Left lung (tissue), 10 donors: Measurements from ENCODE around the gene CYP3A5. TPM values are rescaled to one million over a fixed set of nuclear protein-coding genes. Genes with fewer than 3 reads are reported as not detected.
A peak's percentile ranks its signal among the peaks of the same experiment; 100 is the strongest.

ENCODE experiments used
- ATAC-seq: fragments of 200-7000 bp; cut with Tn5 transposase; one replicate; pipeline ENCODE4 v1.9.1; 2020; ENCODE audit warnings: moderate library complexity
- DNase-seq, 4 donors: peaks; one replicate each; pipeline ENCODE4 v3.0.0-alpha.2; 2013 to 2020
- H3K27ac ChIP-seq, 2 donors: fragments of 200-600 bp; sonication (generic) in 1 of 2; one replicate each; pipeline versions ENCODE4 v1.5.0 to v1.8.0; 2020 to 2021
- H3K27me3 ChIP-seq, 2 donors: fragments of 200-600 bp; sonication (generic) in 1 of 2; one replicate each; pipeline versions ENCODE4 v1.5.0 to v1.8.0; 2020 to 2021
- H3K36me3 ChIP-seq, 2 donors: fragments of 200-600 bp; sonication (generic) in 1 of 2; one replicate each; pipeline versions ENCODE4 v1.5.0 to v1.8.0; 2020 to 2021
- H3K4me1 ChIP-seq, 2 donors: fragments of 200-600 bp; one replicate each; pipeline ENCODE4 v1.8.0; 2021
- H3K4me3 ChIP-seq, 2 donors: fragments of 200-600 bp; sonication (generic) in 1 of 2; one replicate each; pipeline versions ENCODE4 v1.5.0 to v1.8.0; 2020 to 2021; ENCODE audit warnings: mild to moderate bottlenecking in 1 of 2
- H3K9me3 ChIP-seq, 2 donors: fragments of 200-600 bp; sonication (generic) in 1 of 2; one replicate each; pipeline versions ENCODE4 v1.5.0 to v1.8.0; 2020 to 2021
- intact Hi-C, 2 donors: fragments of 100-400 bp; cut with DNase I; formaldehyde crosslinking; loops; one replicate each; pipeline versions ENCODE4 v1.11.2 to v1.14.2; 2022
- polyA plus RNA-seq, 6 donors: library from polyadenylated mRNA; unstranded; fragments of 120-200 nt; gene quantifications; one replicate each; pipeline ENCODE4 v1.2.1, GENCODE V29; 2013; ENCODE audit not compliant: insufficient read length in 6 of 6
- total RNA-seq, 2 donors: library from RNA; stranded (reverse); fragmentation: NEBNext Ultra II Directional; extraction: Animal tissue kit (Norgen Biotek cat#: 25700); gene quantifications; one replicate each; pipeline ENCODE4 v1.2.1, GENCODE V29; 2021
- TF ChIP-seq, protein P1 (sequence below), 2 donors: fragments of 200-600 bp; sonication (generic) in 1 of 2; IDR thresholded peaks; one replicate each; pipeline versions ENCODE4 v1.5.0 to v1.8.0; 2021; ENCODE audit warnings: antibody characterized with exemption in 2 of 2
- donor health status: DM: no; HTN: yes; CAD: no.
- donor health status: DM: no; HTN: no; CAD: no.

Gene CYP3A5
- total and polyA plus RNA-seq, 8 donors, result 5.7 to 29.5 (median 17.5) TPM

DNA sequence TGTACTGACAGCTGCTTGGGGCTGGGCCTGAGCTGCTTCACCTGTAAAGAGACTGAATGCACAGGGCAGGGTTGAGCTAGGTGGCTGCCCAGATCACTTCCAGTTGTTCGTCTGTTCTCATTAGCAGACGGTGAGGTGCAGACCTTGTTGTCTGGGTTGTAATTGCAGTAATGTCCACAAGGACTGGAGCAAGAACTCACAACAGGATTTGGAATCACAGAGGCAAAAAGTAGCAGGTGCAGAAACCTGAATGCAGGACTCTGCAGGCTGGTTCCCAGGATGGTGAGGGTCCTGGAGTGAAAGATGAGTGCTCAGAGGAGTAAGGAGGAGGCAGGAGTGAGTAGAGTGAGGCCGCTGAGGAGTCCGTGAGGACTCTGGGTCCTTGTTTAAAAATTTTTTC, 53.8 kb downstream of the CYP3A5 start:
- Histone ChIP-seq H3K27ac (no peak overlapping the region), H3K27me3 (no peaks in the 10 kb centered on the region), H3K4me1 (no peaks in the 10 kb centered on the region), H3K9me3 (no peaks in the 10 kb centered on the region), H3K4me3 (no peak overlapping the region), H3K36me3 (peaks cover 0 to 100% of the 10 kb centered on the region in 2 donors)
- DNase-seq (no peak), ATAC-seq (no peak)
- TF ChIP-seq, protein P1, sequence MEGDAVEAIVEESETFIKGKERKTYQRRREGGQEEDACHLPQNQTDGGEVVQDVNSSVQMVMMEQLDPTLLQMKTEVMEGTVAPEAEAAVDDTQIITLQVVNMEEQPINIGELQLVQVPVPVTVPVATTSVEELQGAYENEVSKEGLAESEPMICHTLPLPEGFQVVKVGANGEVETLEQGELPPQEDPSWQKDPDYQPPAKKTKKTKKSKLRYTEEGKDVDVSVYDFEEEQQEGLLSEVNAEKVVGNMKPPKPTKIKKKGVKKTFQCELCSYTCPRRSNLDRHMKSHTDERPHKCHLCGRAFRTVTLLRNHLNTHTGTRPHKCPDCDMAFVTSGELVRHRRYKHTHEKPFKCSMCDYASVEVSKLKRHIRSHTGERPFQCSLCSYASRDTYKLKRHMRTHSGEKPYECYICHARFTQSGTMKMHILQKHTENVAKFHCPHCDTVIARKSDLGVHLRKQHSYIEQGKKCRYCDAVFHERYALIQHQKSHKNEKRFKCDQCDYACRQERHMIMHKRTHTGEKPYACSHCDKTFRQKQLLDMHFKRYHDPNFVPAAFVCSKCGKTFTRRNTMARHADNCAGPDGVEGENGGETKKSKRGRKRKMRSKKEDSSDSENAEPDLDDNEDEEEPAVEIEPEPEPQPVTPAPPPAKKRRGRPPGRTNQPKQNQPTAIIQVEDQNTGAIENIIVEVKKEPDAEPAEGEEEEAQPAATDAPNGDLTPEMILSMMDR (IDR thresholded peaks at IDR 0.05), result no peak
- intact Hi-C loops, result no loop called here

- H3K36me3 ChIP-seq, result peaks cover 0 to 100% of the 10 kb centered on the region in 2 donors
- H3K9me3 ChIP-seq, result no peaks in the 10 kb centered on the region
- H3K4me1 ChIP-seq, result no peaks in the 10 kb centered on the region
- no peak overlapping the region for H3K4me3 ChIP-seq
- TF ChIP-seq, protein P1 (IDR thresholded peaks at IDR 0.05), result no peak
- H3K27ac ChIP-seq, result no peak overlapping the region
- ATAC-seq (no peak), DNase-seq (no peak)
- intact Hi-C loops, result no loop called here
- no peaks in the 10 kb centered on the region for H3K27me3 ChIP-seq
Observed at GRCh38 chr7:99625321-99625720, 54.5 kb downstream of the CYP3A5 start.

- TF ChIP-seq, protein P1 (IDR thresholded peaks at IDR 0.05), result no peak
- no peak for DNase-seq
- Histone ChIP-seq H3K4me1 (no peaks in the 10 kb centered on the region), H3K27ac (no peak overlapping the region), H3K27me3 (no peaks in the 10 kb centered on the region), H3K36me3 (peaks cover 0 to 100% of the 10 kb centered on the region in 2 donors), H3K4me3 (no peak overlapping the region), H3K9me3 (no peaks in the 10 kb centered on the region)
- intact Hi-C loops, result no loop called here
- no peak for ATAC-seq
Observed at GRCh38 chr7:99624484-99624883, 55.3 kb downstream of the CYP3A5 start.

- Histone ChIP-seq H3K9me3 (no peaks in the 10 kb centered on the region), H3K27me3 (no peaks in the 10 kb centered on the region), H3K4me1 (no peaks in the 10 kb centered on the region), H3K27ac (peak overlapping the region in 1 of 2 donors; percentile 13), H3K36me3 (peaks cover 0 to 100% of the 10 kb centered on the region in 2 donors), H3K4me3 (no peak overlapping the region)
- ATAC-seq (no peak), DNase-seq (no peak)
- TF ChIP-seq, protein P1 (IDR thresholded peaks at IDR 0.05), result no peak
- intact Hi-C loops, result no loop called here
Observed at GRCh38 chr7:99623702-99624447, 55.9 kb downstream of the CYP3A5 start.

DNA sequence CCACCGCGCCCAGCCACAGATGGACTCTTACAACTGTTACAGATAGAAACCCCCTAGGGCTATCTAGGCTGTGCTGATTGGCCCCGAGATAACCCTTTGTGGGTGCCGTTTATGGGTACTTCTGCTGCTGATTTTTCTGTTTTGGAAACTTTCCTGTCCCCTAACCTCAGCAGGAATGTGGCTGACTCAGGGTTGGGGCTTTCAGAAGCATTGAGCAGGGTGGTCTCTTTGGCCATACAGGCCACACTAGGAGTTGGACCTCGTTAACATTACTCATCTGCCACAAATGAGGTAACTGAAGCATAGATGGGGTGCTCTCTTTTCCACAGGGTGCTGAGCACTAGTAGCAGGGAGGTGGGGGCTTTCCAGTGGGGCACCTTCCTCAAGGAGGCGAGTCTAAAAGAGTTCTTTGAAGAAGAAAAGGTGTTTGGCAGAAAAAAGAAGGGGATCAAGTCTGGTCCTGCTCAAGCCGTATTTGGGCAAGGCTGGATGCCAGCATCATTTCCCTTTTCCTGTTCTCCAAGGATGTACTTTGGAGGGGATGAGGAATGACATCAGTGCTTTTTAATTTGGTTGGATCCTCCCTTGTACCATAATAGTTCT, 56.6 kb downstream of the CYP3A5 start:
- H3K36me3 ChIP-seq, result peaks cover 0 to 99% of the 10 kb centered on the region in 2 donors

More for the DNA sequence above, 56.6 kb downstream of the CYP3A5 start:
- peaks cover 0 to 6% of the 10 kb centered on the region in 2 donors for H3K4me1 ChIP-seq
- DNase-seq, result no peak
- no peak overlapping the region for H3K4me3 ChIP-seq
- no peaks in the 10 kb centered on the region for H3K9me3 ChIP-seq
- intact Hi-C loops, result no loop called here
- H3K27me3 ChIP-seq, result no peaks in the 10 kb centered on the region
- ATAC-seq, result no peak
- TF ChIP-seq, protein P1 (IDR thresholded peaks at IDR 0.05), result no peak
- peak overlapping the region in 1 of 2 donors; percentile 13 for H3K27ac ChIP-seq
